Measurements from ENCODE around the gene NRCAM. TPM values are rescaled to one million over a fixed set of nuclear protein-coding genes. Genes with fewer than 3 reads are reported as not detected.
"Not testable (repeated sequence)": the region's sequence is repeated elsewhere in the genome, so short reads cannot be mapped to it uniquely, and the experiment has no call there.

Gene NRCAM
- total and polyA plus RNA-seq, 7 donors = 1.3 to 3.9 (median 1.8) TPM; not detected in 2

GRCh38 chr7:108278776-108279175 lies 177.5 kb downstream of the NRCAM start:
- no peaks in the 10 kb centered on the region for H3K27me3 ChIP-seq
- whole genome bisulfite sequencing, 2 donors = 93 to 96% methylated on average over 5 of the region's 5 CpGs
- no peak for DNase-seq

GRCh38 chr7:108278281-108278680 lies 178.0 kb downstream of the NRCAM start:
- no peak overlapping the region for H3K27ac ChIP-seq
- no peak overlapping the region for H3K4me3 ChIP-seq
- intact Hi-C loops (cut with DNase I) = no loop called here
- 92% methylated on average over 10 of the region's 10 CpGs for WGBS, 2 donors
- no peak for TF ChIP-seq POLR2A (IDR thresholded peaks at IDR 0.05)
- no peaks in the 10 kb centered on the region for H3K36me3 ChIP-seq
- H3K4me1 ChIP-seq = no peaks in the 10 kb centered on the region
- H3K27me3 ChIP-seq = no peaks in the 10 kb centered on the region
- H3K9me3 ChIP-seq = no peaks in the 10 kb centered on the region
- DNase-seq = no peak

More at GRCh38 chr7:108278776-108279175, 177.5 kb downstream of the NRCAM start:
- intact Hi-C loops (cut with DNase I) = no loop called here
- no peak for TF ChIP-seq EP300 (IDR thresholded peaks at IDR 0.05)
- TF ChIP-seq POLR2AphosphoS5 (IDR thresholded peaks at IDR 0.05) = no peak
- TF ChIP-seq POLR2A (IDR thresholded peaks at IDR 0.05) = no peak
- TF ChIP-seq, protein P1, sequence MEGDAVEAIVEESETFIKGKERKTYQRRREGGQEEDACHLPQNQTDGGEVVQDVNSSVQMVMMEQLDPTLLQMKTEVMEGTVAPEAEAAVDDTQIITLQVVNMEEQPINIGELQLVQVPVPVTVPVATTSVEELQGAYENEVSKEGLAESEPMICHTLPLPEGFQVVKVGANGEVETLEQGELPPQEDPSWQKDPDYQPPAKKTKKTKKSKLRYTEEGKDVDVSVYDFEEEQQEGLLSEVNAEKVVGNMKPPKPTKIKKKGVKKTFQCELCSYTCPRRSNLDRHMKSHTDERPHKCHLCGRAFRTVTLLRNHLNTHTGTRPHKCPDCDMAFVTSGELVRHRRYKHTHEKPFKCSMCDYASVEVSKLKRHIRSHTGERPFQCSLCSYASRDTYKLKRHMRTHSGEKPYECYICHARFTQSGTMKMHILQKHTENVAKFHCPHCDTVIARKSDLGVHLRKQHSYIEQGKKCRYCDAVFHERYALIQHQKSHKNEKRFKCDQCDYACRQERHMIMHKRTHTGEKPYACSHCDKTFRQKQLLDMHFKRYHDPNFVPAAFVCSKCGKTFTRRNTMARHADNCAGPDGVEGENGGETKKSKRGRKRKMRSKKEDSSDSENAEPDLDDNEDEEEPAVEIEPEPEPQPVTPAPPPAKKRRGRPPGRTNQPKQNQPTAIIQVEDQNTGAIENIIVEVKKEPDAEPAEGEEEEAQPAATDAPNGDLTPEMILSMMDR (IDR thresholded peaks at IDR 0.05) = no peak
- no peak overlapping the region for H3K27ac ChIP-seq
- no peaks in the 10 kb centered on the region for H3K9me3 ChIP-seq
- H3K36me3 ChIP-seq = no peaks in the 10 kb centered on the region
- no peaks in the 10 kb centered on the region for H3K4me1 ChIP-seq
- H3K4me3 ChIP-seq = no peak overlapping the region

GRCh38 chr7:108274447-108274846 lies 181.8 kb downstream of the NRCAM start:
- 83 to 87% methylated on average over 5 of the region's 5 CpGs for WGBS, 2 donors
- H3K9me3 ChIP-seq = not testable (repeated sequence)

DNA sequence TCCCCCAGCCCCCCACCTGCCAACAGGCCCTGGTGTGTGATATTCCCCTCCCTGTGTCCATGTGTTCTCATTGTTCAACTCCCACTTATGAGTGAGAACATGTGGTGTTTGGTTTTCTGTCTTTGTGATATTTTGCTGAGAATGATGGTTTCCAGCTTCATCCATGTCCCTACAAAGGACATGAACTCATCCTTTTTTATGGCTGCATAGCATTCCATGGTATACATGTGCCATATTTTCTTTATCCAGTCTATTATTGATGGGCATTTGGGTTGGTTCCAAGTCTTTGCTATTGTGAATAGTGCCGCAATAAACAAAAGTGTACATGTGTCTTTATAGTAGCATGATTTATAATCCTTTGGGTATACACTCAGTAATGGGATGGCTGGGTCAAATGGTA lies 183.3 kb downstream of the NRCAM start:
- H3K27ac ChIP-seq; H3K27me3 ChIP-seq; H3K4me3 ChIP-seq; H3K9me3 ChIP-seq; DNase-seq; H3K36me3 ChIP-seq; intact Hi-C loops (cut with DNase I); H3K4me1 ChIP-seq: not testable (repeated sequence)
- 97% methylated on average over 1 of the region's 1 CpG for WGBS, 2 donors

More at GRCh38 chr7:108274447-108274846, 181.8 kb downstream of the NRCAM start:
- H3K27ac ChIP-seq; H3K4me3 ChIP-seq; intact Hi-C loops (cut with DNase I); DNase-seq; H3K36me3 ChIP-seq; H3K4me1 ChIP-seq; H3K27me3 ChIP-seq: not testable (repeated sequence)

DNA sequence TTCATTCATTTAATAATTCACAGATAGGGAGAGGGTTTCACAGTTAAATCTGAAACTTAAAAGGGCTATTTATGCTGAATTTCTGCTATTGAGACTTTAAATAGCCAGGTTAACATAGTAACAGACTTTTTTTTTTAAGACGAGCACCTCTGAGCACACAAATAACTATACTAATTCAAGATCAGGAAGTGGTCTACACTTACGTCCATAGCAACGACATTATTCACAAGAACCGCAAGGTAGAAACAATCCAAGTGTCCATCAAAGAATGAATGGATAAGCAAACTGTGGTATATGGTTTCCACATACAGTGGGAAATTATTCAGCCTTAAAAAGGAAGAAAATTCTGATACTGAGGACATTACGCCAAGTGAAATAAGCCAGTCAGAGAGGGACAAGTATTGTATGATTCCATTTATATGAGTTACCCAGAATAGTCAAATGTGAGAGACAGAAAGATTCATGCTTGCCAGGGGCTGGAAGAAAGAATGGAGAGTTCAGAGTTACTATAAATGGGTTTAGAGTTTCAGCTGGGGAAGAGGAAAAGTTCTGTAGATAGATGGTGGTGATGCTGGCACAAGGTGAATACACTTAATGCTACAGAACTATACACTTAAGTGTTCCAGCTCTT lies 185.7 kb downstream of the NRCAM start:
- Histone ChIP-seq H3K27ac (no peak overlapping the region), H3K4me1 (no peaks in the 10 kb centered on the region), H3K9me3 (no peaks in the 10 kb centered on the region), H3K27me3 (no peaks in the 10 kb centered on the region), H3K36me3 (no peaks in the 10 kb centered on the region), H3K4me3 (no peak overlapping the region)
- 57 to 85% methylated on average over 5 of the region's 5 CpGs for WGBS, 2 donors
- no peak for DNase-seq
- intact Hi-C loops (cut with DNase I) = no loop called here
- TF ChIP-seq POLR2A (IDR thresholded peaks at IDR 0.05) (no peak), EP300 (IDR thresholded peaks at IDR 0.05) (no peak), POLR2AphosphoS5 (IDR thresholded peaks at IDR 0.05) (no peak)
- TF ChIP-seq, protein P1 (IDR thresholded peaks at IDR 0.05) = no peak

DNA sequence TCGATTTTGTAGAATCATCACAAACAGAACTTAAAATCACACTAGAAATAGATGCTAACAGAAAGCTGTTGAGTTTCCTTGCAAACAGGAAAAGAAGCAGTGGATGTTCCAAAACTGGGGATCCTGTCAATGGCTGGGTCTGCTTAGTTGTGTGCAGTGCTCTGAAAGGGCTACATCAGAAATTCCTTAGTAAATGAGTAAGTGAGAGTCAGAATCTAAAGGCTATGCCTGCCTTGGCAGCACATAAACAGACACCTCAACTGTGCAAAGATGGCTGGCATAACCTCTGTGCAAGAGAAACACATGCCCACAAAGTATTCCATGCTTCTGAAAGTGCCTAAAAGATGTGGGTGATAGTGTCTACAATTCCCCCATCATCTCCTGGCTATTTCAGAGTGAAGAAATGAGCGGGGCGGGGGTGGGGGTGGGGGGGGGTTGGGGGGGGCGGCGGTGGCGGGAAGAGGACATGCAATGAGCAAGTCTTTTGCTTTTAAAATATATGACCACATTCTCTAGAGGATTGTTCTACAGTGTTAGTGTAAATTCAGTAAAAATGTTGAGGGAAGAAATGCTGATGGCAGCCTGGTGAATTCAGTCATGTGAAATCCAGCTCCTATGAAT lies 187.9 kb downstream of the NRCAM start:
- WGBS, 2 donors = 82 to 88% methylated on average over 6 of the region's 6 CpGs
- Histone ChIP-seq H3K27me3 (no peaks in the 10 kb centered on the region), H3K9me3 (no peaks in the 10 kb centered on the region), H3K27ac (no peak overlapping the region), H3K4me1 (no peaks in the 10 kb centered on the region), H3K36me3 (no peaks in the 10 kb centered on the region), H3K4me3 (no peak overlapping the region)
- DNase-seq = no peak
- TF ChIP-seq POLR2A (IDR thresholded peaks at IDR 0.05) (no peak), EP300 (IDR thresholded peaks at IDR 0.05) (no peak), POLR2AphosphoS5 (IDR thresholded peaks at IDR 0.05) (no peak)
- TF ChIP-seq, protein P1 (IDR thresholded peaks at IDR 0.05) = no peak
- intact Hi-C loops (cut with DNase I) = no loop called here

Measured in sigmoid colon (tissue), 7 donors.